ENCODE measurements around the gene UBE2O.

- TF ChIP-seq CTCF (conservative IDR thresholded peaks at IDR 0.05; ENCODE audit: low read depth in 2 of 2) (no peak), ZNF114 (CRISPR knock-in tag; IDR thresholded peaks at IDR 0.05) (no peak), CREB1 (CRISPR knock-in tag; IDR thresholded peaks at IDR 0.05; ENCODE audit: low read depth) (no peak), EZH2phosphoT487 (IDR thresholded peaks at IDR 0.05; ENCODE audit: unreplicated experiment) (no peak), EZH2 (IDR thresholded peaks at IDR 0.05; ENCODE audit: low read depth, unreplicated experiment) (no peak), JUNB (IDR thresholded peaks at IDR 0.05; ENCODE audit: unreplicated experiment) (no peak)
- TF ChIP-seq, protein P1, sequence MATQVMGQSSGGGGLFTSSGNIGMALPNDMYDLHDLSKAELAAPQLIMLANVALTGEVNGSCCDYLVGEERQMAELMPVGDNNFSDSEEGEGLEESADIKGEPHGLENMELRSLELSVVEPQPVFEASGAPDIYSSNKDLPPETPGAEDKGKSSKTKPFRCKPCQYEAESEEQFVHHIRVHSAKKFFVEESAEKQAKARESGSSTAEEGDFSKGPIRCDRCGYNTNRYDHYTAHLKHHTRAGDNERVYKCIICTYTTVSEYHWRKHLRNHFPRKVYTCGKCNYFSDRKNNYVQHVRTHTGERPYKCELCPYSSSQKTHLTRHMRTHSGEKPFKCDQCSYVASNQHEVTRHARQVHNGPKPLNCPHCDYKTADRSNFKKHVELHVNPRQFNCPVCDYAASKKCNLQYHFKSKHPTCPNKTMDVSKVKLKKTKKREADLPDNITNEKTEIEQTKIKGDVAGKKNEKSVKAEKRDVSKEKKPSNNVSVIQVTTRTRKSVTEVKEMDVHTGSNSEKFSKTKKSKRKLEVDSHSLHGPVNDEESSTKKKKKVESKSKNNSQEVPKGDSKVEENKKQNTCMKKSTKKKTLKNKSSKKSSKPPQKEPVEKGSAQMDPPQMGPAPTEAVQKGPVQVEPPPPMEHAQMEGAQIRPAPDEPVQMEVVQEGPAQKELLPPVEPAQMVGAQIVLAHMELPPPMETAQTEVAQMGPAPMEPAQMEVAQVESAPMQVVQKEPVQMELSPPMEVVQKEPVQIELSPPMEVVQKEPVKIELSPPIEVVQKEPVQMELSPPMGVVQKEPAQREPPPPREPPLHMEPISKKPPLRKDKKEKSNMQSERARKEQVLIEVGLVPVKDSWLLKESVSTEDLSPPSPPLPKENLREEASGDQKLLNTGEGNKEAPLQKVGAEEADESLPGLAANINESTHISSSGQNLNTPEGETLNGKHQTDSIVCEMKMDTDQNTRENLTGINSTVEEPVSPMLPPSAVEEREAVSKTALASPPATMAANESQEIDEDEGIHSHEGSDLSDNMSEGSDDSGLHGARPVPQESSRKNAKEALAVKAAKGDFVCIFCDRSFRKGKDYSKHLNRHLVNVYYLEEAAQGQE (IDR thresholded peaks at IDR 0.05; ENCODE audit: unreplicated experiment) = no peak
- TF ChIP-seq, protein P2, sequence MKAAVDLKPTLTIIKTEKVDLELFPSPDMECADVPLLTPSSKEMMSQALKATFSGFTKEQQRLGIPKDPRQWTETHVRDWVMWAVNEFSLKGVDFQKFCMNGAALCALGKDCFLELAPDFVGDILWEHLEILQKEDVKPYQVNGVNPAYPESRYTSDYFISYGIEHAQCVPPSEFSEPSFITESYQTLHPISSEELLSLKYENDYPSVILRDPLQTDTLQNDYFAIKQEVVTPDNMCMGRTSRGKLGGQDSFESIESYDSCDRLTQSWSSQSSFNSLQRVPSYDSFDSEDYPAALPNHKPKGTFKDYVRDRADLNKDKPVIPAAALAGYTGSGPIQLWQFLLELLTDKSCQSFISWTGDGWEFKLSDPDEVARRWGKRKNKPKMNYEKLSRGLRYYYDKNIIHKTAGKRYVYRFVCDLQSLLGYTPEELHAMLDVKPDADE (IDR thresholded peaks at IDR 0.05) = no peak
Observed at GRCh38 chr17:76500747-76501017, 47.7 kb upstream of the UBE2O start.

Measured in GM23338 (cell line).